ENCODE data around the gene CDCA5. TPM values are rescaled to one million over a fixed set of nuclear protein-coding genes. Genes with fewer than 3 reads are reported as not detected.

Gene CDCA5
- total RNA-seq, 2 donors from 2014 or later = 0.54 to 5.3 TPM

DNA sequence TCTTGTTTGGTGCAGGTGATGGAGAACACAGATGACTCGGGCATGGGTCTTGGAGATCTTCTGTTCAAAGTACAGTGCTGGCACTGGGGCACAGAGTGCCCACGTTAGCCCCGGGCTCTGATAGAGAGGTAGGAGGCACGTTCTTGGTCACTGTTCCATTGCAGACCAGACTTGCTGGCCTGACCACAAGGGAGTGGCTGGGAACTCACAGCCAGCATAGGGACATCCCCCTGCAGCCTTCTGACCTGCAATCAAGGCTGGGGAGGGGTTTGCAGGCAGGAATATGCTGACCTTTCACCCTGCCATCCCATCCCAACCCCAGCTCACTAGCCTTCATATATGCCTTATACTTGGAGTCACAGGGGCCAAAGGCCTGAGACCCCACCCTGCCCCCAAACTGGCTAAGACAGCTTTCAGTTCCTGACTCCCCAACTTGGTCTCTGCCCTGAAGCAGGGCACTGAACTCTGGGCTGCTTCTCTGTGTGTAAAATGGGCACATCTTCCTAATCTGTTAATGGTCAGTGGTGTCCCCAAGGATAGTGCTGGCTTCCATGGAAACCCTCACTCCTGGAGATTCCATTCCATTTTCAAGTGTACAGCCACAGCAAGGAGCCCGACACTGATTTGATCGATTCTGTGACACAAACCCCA, 42.9 kb upstream of the CDCA5 start:
- no peak overlapping the region for H3K27ac ChIP-seq

DNA sequence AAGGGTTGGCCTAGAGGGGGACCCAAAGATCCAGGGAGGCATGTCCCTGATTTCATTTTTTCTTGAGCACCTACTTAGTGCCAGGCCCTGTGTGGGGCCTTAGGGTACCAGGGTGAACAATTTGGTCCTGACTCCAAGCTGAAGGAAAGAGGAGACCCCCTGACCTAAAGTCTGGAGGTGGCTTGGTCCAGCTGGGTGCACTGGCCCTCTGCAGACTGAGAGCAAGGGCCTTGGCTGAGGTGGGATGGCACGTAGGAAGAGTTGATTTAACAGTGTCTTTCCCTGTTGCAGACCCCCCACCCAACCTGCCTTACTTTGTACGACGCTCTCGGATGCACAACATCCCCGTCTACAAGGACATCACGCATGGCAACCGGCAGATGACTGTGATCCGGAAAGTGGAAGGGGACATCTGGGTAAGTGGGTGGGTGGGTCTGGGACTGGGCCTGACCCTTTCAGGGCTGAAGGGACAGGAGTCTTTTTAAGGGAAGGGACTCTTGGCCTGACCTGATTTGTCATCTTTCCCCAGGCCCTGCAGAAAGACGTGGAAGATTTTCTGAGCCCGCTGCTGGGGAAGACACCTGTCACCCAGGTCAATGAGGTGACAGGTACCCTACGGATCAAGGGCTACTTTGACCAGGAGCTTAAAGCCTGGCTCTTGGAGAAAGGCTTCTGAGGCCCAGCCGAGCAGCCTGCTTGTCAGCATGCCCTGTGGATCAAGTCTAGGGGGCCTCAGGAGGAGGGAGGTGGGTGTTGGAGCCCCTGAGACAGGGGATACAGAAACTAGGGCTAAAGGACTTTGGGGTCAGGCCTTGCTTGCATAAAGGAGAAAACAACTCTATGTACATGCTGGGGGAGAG, 41.6 kb upstream of the CDCA5 start:
- Histone ChIP-seq H3K4me3 (no peak overlapping the region), H3K27me3 (replicated peaks; ENCODE audit: insufficient read depth) (no peaks in the 10 kb centered on the region), H3K9me3 (no peaks in the 10 kb centered on the region), H3K4me1 (ENCODE audit: control insufficient read depth in 1 of 2, low read depth in 2 of 2) (peaks cover 11 to 22% of the 10 kb centered on the region in 2 donors), H3K27ac (no peak overlapping the region), H3K36me3 (peaks cover 64% of the 10 kb centered on the region)
- TF ChIP-seq, protein P1, sequence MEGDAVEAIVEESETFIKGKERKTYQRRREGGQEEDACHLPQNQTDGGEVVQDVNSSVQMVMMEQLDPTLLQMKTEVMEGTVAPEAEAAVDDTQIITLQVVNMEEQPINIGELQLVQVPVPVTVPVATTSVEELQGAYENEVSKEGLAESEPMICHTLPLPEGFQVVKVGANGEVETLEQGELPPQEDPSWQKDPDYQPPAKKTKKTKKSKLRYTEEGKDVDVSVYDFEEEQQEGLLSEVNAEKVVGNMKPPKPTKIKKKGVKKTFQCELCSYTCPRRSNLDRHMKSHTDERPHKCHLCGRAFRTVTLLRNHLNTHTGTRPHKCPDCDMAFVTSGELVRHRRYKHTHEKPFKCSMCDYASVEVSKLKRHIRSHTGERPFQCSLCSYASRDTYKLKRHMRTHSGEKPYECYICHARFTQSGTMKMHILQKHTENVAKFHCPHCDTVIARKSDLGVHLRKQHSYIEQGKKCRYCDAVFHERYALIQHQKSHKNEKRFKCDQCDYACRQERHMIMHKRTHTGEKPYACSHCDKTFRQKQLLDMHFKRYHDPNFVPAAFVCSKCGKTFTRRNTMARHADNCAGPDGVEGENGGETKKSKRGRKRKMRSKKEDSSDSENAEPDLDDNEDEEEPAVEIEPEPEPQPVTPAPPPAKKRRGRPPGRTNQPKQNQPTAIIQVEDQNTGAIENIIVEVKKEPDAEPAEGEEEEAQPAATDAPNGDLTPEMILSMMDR (IDR thresholded peaks at IDR 0.05) = no peak
- DNase-seq (ENCODE audit: low spot score) (no peak), ATAC-seq (ENCODE audit: insufficient number of reproducible peaks, low FRiP score, low read depth) (no peak)

More for the DNA sequence above, 42.9 kb upstream of the CDCA5 start:
- peaks cover 70% of the 10 kb centered on the region for H3K36me3 ChIP-seq
- ATAC-seq (ENCODE audit: insufficient number of reproducible peaks, low FRiP score, low read depth) (no peak), DNase-seq (ENCODE audit: low spot score) (no peak)
- TF ChIP-seq, protein P1 (IDR thresholded peaks at IDR 0.05) = no peak
- H3K27me3 ChIP-seq (replicated peaks; ENCODE audit: insufficient read depth) = no peaks in the 10 kb centered on the region
- H3K9me3 ChIP-seq = no peaks in the 10 kb centered on the region
- no peak overlapping the region for H3K4me3 ChIP-seq
- peaks cover 3 to 12% of the 10 kb centered on the region in 2 donors for H3K4me1 ChIP-seq (ENCODE audit: control insufficient read depth in 1 of 2, low read depth in 2 of 2)

DNA sequence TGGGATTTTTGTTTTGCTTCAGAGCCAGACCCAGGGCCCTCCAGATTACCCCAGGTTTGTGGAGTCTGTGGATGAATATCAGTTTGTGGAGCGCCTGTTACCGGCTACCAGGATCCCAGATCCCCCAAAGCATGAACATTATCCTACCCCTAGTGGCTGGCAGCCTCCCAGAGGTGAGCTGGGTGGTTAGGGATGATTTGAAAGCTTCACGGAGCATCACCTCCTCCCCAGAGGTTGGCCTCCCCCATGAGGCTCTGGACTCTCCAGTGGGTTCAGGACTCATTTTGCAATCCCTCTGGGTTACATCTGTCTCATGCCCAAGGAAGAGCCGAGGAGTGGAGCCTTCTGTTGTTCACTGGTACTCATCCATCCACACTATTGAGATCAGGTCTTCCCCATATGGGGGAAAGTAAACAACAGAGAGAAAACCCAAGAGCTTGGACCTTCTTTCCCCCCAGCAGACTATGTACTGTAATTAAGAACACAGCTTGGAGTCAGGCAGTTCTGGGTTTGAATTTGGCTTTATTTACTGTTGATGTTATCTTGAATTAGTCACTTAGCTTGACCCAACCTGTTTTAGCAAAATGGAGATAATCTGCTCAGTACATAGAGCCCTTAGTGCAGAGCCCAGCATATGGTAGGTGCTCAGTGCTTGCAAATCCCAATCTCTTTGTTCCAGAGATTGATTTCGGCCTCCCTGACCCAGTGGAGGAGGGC, 40.8 kb upstream of the CDCA5 start:
- DNase-seq (ENCODE audit: low spot score) = no peak
- TF ChIP-seq, protein P1 (IDR thresholded peaks at IDR 0.05) = no peak
- peaks cover 64% of the 10 kb centered on the region for H3K36me3 ChIP-seq

DNA sequence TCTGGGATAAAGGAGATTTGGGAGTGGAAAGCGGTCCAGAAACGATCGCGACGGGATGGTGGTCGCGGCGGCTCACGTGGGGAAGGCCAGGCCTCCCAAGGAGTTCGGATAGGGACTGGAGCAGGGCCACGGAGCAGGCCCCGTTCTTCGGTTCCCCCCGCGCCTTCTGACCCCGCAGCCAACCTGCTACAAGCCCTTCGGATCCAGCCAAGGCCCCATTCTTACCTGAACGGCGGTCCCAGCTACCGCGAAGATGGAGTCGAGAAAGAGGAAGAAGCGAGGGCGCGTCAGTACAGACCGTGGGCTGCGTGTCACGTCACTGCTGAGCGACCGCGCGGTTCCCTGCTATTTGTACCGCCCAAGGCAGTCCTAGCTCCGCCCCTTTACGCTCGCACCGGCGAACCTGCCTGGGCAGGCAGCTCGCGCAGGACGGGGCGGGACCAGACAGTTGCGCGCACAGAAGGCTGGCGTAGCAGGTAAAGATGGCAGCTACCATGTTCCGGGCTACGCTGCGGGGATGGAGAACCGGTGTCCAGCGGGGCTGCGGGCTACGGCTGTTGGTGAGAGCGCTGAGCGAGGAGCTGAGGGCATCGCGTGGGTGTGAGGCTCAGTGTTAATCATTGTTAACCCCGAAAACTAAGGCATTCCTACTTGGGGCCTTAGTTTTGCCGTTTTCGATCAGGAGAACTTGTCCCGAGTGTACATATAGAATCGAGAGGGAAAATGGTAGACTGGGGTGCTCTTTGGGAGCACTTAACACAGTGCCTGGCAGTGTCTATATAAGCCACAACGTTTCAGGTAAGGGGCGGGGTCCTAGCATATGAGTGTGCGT, 38.2 kb upstream of the CDCA5 start, which contains the start of the genes FAU and MRPL49:
Gene FAU (minus strand): TSS at position 270 of the 832 bp plus-strand sequence. CDS start 321 bp downstream, outside the sequence.
Gene MRPL49 (plus strand): TSS at position 457 of the 832 bp plus-strand sequence. CDS start 26 bp downstream, at position 483.
- peak; percentile 93 for DNase-seq (ENCODE audit: low spot score)
- ATAC-seq (ENCODE audit: insufficient number of reproducible peaks, low FRiP score, low read depth) = peak; percentile 74
- TF ChIP-seq, protein P1 (IDR thresholded peaks at IDR 0.05) = no peak
- H3K4me1 ChIP-seq (ENCODE audit: control insufficient read depth in 1 of 2, low read depth in 2 of 2) = peaks cover 11 to 23% of the 10 kb centered on the region in 2 donors
- no peaks in the 10 kb centered on the region for H3K27me3 ChIP-seq (replicated peaks; ENCODE audit: insufficient read depth)
- peak within 1 kb of the TSS; percentile 73 for H3K4me3 ChIP-seq
- no peaks in the 10 kb centered on the region for H3K9me3 ChIP-seq
- H3K27ac ChIP-seq = peak within 1 kb of the TSS; percentile 78 to 96
- H3K36me3 ChIP-seq = peaks cover 41% of the 10 kb centered on the region

More for the DNA sequence above, 40.8 kb upstream of the CDCA5 start:
- Histone ChIP-seq H3K9me3 (no peaks in the 10 kb centered on the region), H3K27ac (no peak overlapping the region), H3K27me3 (replicated peaks; ENCODE audit: insufficient read depth) (no peaks in the 10 kb centered on the region), H3K4me3 (no peak overlapping the region), H3K4me1 (ENCODE audit: control insufficient read depth in 1 of 2, low read depth in 2 of 2) (peaks cover 11 to 22% of the 10 kb centered on the region in 2 donors)
- no peak for ATAC-seq (ENCODE audit: insufficient number of reproducible peaks, low FRiP score, low read depth)

All from thoracic aorta (tissue), 2 donors.